GM19438 (cell line): ENCODE results near the gene MALT1.
"Not testable (repeated sequence)": the region's sequence is repeated elsewhere in the genome, so short reads cannot be mapped to it uniquely, and the experiment has no call there.

ENCODE experiments used
- ATAC-seq: cut with Tn5 transposase; IDR thresholded peaks from one replicate; pipeline ENCODE4 v1.9.1; 2021; ENCODE audit warnings: low read depth; ENCODE audit not compliant: unreplicated experiment

The MALT1 gene, protein sequence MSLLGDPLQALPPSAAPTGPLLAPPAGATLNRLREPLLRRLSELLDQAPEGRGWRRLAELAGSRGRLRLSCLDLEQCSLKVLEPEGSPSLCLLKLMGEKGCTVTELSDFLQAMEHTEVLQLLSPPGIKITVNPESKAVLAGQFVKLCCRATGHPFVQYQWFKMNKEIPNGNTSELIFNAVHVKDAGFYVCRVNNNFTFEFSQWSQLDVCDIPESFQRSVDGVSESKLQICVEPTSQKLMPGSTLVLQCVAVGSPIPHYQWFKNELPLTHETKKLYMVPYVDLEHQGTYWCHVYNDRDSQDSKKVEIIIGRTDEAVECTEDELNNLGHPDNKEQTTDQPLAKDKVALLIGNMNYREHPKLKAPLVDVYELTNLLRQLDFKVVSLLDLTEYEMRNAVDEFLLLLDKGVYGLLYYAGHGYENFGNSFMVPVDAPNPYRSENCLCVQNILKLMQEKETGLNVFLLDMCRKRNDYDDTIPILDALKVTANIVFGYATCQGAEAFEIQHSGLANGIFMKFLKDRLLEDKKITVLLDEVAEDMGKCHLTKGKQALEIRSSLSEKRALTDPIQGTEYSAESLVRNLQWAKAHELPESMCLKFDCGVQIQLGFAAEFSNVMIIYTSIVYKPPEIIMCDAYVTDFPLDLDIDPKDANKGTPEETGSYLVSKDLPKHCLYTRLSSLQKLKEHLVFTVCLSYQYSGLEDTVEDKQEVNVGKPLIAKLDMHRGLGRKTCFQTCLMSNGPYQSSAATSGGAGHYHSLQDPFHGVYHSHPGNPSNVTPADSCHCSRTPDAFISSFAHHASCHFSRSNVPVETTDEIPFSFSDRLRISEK

DNA sequence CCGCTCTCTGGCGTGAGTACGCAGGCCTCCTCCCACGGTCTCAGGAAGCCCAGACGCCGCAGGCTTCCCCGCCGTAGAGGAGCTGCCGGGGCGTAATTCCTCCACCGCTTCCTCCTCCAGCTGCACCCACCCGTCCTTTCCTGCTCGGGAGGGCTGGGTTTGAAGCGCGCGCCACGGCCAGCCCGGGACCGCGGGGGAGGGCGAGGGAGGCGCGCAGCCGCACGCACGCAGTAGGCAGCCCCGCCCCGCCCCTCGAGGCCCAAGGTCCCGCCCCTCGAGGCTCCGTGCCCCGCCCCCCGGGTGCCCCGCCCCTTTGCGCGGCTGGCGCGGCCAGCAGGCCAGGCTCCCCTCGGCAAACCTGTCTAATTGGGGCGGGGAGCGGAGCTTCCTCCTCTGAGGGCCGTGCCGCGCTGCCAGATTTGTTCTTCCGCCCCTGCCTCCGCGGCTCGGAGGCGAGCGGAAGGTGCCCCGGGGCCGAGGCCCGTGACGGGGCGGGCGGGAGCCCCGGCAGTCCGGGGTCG lies at the start of gene MALT1:
Gene MALT1 (plus strand): TSS at position 355 of the 521 bp plus-strand sequence. CDS start 179 bp downstream, outside the sequence.
- ATAC-seq: peak; percentile 82

DNA sequence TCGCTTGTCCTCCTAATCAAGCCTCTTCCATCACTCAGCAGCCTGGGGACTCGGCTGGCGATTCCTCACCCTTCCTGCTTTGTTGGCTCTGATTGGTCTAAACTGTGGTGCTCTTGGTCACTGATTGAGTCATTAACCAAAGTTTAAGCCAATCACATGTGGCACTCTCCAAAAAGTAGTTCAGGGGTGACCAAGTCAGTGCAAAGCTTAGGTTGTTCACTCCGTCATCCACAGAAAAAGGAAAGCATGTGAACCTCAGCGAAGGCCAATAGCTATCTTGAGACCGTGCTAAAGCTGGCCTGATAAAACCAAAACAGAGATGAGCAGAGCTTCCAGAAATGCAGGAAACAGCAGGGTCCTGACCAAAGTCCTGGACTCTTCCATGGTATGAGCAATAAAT lies 47.3 kb upstream of the MALT1 start:
- no peak for ATAC-seq

DNA sequence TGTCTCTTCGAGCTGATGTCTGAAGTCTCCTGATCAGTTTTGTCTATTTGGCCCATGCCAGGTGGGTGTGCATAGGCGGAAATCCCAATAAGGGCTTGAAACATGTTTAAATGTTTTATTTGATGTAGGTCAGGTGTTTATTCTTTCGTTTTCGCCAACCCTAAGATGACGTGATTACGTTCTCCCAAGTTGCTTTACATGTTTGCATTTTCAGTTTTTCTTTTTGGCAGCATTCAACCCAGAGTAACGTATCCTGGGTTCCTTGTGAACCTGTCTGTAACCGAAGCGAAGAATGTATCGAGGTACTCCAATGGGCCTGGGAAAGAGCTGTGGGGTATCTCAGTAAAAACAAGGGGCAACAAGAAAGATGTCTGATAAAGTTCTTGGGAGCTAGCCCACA lies 45.4 kb upstream of the MALT1 start:
- ATAC-seq: no peak

DNA sequence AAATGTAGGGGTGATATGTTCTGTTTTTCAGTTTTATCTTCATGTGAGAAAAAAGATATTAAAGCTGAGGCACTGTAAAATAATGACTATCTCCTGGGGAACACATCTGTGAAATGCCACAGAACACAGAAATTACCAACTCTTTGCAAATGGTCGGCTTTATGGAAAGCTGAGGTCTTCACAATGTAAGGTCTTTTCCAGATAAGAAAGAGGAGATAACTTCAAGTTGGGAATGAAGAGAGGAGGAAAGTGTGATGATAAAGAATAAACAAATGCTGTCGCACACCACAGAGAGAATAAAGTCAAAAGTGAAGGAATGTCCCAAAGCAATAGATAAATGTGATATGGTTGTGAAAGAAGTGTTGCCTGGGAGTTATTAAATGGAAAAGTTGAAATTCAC lies 41.2 kb upstream of the MALT1 start:
- ATAC-seq: no peak

DNA sequence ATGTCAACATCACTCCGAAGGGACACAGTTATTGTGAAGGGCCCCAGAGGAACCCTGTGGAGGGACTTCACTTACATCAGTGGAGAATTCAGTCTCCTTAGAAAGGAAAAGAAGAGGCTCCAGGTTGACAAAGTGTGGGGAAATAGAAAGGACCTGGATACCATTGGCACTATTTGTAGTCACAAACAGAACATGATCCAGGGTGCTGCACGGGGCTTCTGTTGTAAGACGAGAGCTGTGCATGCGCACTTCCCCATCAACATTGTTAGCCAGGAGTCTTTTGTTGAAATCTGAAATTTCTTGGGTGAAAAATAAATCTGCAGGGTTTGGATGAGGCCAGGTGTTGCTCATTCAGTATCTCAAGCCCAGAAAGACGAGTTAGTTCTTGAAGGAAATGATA lies 40.0 kb upstream of the MALT1 start:
- ATAC-seq: no peak

DNA sequence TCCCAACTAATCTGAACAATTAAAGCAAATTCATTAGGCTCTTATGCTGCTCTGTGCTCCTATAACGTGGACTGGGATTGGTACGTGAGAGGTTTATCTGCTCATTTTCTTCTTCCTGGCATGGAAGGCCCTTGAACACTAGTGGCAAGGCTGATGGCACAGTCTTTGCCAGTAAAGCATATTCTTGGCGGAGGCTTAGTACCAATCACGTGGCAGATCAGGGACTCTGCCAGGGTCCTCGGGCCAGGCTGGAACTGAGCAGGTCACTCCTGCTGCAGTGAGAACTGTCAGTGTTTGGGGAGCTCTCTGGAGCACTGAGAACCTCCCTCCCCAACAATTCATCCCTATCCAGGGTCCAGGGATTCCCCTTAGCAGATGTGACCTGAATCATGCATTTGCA lies 38.7 kb upstream of the MALT1 start:
- ATAC-seq: no peak

DNA sequence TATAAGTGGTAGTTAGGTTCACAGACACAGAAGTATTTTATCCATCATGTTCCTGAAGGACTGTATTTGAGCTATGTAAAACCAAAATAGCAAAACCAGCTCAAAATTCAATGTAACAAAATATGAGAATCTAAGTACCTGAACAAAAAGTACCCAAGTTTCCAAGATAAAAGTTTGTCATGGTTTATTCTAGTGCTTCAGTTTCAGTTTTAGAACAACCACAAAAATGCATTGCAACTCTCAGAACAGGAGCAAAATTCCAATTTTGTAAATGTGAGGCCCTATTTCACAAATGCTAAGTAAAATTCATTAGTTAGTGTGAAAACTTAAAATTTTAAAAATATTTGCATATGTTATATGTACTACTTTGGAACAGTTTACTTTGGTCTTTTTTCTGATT lies 37.4 kb upstream of the MALT1 start:
- no peak for ATAC-seq

DNA sequence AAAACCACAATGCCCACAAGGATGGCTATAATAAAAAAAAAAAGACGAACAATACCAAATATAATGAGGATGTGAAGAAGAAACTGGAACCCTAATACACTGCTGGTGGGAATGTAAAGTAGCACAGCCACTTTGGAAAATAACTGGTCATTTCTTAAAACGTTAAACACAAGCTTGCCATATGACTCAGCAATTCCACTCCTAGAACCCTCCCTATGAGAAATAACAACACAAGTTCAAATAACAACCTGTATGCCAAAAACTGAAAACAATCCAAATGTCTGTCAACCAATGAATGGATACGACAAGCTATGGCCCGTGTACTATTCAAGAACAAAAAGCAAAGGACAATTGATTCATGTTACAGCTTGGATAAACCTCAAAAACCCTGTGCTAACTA lies 35.4 kb upstream of the MALT1 start:
- no peak for ATAC-seq

DNA sequence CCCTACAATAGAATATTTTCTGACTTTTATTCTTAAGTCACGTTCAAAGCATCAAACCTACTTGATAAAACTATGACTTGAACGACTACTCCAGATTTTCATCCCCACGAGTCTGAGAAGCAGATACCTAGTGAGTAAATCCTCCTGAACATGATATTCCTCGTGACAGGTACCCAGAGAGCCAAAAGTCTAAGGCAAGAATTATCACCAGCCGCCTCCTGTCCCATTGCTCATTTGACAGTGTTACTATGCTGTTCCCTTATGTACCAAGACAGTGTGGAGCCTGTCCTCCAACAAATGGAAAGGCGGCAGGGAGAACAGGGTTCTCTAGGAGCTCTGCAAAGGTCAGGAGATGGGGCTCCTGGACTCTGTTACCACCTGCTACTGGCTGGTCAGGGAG lies 34.1 kb upstream of the MALT1 start:
- no peak for ATAC-seq

DNA sequence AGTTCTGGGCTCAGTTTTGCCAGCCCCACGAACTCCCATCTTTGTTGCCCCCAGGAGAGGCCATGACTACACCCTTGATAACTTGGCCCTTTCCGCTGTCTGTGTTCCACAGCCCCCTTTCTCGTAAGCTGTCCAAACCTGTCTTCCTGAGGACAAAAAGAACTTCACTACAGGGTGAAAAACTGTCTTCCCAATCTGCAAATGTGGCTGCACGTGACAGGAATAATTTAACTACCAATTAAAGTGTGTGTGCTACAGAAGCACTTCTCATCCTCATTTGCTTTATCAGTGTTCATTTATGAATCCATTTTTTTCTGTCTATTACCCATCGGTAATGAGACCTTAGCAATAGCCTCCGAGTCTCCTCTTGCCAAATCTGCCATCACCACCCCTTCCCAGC lies 33.3 kb upstream of the MALT1 start:
- no peak for ATAC-seq

DNA sequence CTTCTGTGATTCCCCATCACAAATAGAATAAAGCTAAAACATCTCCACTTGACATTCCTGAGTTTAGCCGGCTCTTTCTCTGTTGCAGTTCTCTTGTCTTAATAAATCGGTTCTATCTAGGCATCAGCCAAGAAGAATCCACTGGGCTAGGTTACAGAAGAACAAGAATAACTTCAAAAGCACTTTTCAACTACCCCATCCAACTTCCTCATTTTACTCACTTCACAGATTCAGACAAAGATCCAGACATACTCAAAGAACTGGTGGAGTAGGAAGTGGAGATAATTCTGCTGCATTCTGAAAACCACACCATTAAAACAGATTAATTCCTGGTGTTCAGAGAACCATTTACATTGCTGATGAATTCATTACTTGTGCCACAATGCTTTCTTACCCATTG lies 32.8 kb upstream of the MALT1 start:
- no peak for ATAC-seq

DNA sequence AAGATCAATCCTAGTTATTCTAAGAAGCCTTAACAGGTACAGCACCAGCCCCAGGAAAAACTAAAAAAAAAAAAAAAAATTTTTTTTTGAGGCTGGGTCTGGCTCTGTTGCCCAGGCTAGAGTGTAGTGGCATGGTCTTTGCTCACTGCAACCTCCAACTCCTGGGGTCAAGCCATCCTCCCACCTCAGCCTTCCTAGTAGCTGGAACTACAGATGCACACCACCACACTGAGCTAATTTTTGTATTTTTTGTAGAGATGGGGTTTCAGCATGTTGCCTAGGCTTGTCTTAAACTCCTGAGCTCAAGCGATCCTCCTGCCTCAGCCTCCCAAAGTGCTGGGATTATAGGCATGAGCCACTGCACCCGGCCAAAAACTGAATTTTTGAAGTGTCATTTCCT lies 32.0 kb upstream of the MALT1 start:
- no peak for ATAC-seq

DNA sequence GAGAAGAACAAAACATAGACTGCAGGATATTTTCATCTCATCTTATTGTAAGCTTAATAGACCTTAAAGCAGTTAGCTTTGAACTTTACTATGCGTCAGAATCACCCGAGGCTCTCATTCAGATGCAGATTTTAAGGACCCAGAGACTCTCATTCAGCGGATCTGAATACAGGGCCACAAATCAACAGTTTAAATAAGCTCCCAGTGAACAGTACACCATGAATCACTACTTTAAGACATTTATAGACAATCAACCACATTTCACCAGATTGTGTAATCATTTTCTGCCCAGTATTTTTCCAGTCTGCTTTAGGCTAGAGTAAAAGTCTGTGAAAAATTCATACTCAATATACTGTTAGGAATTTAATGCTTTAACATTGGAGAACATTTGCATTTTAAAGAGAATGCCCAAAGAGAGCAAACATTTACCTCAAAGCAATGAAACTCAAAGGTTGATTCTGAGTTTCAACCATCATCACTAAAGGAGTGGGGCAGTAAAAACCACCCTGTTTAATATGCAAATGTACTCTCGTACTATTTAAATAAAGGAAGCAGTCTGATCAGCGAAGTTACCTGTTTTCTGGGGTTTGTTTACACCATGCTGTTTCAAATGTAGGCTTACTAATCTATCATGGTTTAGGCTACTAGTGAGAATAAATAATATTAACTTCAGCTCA lies 31.4 kb upstream of the MALT1 start:
- ATAC-seq: no peak

DNA sequence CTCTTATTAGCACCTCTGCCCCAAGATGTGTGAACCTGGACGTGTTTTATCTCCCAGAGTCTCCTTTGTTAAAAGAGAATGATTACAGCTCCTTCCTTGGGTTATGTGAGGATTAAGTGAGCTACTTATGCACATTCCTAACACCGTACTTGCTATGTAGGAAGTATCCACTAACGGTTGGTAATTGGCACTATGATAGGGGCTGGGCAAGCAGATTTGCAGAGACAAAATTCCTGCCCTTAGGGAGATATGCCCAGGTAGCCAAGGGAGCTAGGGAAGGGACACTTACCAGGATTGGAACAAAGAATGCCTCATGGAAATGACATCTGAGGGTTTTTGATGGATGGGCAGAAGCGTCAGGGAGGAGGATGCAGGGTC lies 30.8 kb upstream of the MALT1 start:
- no peak for ATAC-seq

DNA sequence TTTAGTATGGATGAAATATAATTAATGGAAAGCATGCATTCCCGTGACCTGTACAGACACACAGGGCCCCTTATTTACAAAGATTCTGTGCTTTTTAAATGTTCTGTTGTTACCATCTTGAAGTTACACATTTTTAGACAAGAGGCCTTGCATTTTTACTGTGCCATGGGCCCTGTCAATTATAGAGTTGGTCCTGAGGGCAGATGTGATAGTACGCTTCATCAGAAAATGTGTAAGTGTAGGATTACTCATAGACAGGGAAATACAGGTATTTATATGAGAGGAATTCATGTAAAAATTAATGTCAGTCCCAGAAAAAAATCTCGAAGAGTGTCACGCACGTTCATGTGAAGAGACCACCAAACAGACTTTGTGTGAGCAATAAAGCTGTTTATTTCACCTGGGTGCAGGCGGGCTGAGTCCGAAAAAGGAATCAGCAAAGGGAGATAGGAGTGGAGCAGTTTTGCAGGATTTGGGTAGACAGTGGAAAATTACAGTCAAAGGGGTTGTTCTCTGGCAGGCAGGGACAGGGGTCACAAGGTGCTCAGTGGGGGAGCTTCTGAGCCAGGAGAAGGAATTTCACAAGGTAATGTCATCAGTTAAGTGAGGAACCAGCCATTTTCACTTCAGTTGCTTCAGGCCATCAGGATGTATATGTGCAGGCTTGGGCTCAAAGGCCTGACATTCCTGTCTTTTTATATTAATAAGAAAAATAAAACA lies 30.2 kb upstream of the MALT1 start:
- no peak for ATAC-seq

DNA sequence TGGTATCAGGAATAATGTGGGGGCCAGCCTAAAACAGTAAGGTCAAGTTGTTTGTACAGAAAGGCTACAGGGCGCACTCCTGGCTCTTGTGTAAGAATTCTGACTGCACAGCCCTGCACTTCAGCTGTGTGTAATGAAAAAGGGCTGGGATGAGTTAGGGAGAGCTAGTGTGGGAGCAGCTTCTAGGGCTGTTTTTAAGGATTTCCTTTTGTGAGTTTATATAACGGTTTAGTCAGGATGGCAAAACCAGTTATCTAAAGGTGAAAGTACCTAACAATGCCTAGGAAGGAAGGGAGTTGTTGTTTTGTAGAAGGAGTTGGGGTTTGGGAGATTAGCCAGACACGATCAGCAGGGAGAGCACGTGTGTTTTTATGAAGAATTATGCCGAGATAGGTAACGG lies 27.7 kb upstream of the MALT1 start:
- ATAC-seq: not testable (repeated sequence)

DNA sequence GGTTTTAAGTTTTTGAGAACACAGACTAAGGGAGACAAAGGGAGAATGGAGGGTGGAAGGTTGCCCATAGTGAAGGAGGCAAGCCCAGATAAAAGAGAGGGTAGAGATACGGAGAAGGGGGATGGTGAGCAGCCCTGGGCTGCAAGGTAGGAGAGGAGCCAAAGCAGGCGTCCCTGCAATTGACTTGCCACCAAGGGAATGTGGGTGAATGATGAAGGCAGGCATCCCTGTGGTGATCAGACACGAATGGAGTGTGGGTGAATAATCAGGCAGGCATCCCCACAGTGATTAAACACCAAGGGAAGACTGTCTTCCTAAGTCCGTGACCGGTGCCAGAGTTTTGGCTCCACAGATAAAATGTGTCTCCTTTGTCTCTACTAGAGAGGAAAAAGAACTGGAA lies 25.9 kb upstream of the MALT1 start:
- no peak for ATAC-seq

DNA sequence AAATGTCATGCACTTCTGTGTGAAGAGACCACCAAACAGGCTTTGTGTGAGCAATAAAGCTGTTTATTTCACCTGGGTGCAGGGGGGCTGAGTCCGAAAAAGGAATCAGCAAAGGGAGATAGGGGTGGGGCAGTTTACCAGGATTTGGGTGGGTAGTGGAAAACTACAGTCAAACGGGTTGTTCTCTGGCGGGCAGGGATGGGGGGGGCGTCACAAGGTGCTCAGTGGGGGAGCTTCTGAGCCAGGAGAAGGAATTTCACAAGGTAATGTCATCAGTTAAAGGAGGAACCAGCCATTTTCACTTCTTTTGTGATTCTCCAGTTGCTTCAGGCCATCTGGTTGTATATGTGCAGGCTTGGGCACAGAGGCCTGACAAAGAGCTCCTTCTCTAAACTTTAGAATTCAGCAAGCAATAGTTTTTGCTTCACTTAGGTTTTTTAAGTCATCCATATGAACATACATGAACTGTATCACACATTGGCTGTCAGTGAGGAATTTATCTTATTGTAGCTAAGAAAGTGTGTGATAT lies 24.9 kb upstream of the MALT1 start:
- ATAC-seq: no peak

DNA sequence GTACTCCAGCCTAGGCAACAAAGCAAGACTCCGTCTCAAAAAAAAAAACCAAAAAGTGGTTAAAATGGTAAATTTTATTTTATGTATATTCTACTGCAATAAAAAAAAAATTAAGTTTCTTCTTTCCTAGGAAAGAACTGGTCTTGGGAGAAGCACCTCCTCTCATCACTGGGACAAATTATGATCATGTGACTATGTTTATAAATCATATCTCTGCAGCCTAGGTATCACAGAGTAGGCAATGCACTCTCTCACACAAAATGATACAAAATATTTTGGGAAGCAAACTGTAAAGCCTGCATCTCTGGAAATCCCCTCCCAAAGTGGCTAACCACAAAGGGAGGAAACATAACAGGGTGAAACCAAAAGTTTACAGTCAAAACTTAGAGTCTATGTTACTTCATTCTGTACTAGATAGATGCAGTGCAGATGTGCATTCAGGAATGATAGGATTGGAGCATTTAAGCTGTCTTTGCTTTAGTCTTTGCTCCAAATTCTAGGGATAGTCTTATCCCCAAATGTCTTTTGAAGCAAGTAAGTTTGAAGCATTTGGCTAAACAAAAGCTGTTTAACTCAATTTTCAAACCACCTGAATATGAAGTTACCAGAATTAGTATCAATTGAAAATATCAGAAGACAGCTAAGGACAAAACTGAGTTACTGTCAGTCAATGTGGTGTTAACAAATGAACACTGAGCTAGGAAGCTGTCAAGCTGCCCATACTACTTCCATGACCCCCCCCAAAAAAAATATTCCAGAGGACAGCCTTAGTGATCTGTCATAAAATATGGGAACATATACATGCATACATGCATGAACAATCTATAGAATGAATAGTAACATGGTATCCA lies 21.1 kb upstream of the MALT1 start:
- peak; percentile 85 for ATAC-seq
